ENCODE data around the gene FAM20C.

The FAM20C gene

DNA sequence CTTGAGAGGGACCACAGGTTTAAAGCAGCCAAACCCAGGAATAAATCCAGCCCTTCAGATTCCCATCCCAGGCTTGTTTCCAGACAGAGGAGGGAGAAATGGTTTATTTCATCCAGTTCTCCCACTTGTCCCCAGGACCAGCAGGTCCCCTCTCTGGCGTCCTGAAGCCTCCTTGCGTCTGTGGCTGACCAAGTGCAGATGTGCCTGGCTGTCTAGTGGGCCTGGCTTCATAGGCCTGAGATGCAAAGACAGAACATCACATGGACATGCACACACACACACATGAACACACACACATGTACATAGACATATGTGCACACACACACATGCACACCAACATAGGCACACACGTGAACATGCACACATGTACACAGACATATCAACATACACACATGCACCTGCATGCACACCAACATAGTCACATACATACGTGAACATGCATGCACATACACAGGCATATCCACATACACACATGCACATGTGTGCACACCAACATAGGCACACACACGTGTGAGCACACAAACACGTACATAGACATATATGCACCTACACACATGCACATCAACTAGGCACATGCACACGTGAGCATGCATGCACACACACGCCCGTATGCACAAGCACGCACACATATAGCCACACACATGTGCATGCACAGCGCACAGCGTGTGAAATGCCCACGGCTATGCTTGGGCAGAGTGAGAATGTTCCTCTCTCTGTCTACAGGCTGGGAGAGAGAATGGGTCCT, 108.3 kb downstream of the FAM20C start:
- no peak for DNase-seq (ENCODE audit: extremely low read depth in 1 of 2, low read depth in 1 of 2)

DNA sequence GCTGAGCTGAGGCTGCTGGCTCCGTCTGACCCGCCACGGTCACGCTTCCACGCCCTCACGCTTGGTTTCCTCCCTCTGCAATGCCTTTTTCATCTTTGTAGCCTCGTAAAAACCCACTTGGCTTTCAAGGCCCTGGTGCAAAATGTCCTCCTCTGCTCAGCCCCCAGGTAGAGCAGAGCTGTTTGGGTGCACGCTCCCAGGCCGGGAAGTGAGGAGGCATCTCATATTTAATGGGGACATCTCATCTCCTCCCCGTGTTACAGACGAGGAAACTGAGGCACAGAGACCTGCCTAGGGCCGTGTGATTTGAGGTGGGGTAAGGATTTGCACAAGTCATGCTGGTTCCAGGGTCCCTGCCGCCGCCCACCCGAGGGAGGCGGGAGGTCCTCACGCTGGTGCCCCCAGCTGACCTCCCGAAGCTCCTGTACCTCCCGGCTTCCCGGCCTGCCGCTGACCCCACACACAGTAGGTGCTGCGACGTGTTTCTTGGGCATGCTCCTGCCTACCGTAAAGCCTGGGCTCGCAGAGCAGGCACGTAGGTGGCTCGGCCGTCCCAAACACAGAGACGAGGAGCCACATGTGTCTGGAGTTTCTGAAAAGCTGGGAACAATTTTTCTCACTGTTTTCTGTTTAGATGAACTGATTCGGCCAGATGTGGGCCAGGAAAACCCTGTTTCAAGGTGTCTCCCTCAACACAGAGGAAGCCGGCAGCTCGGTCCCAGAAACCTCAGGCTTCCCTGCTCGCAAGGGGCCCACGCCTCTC, 109.1 kb downstream of the FAM20C start:
- no peak for DNase-seq (ENCODE audit: extremely low read depth in 1 of 2, low read depth in 1 of 2)

DNA sequence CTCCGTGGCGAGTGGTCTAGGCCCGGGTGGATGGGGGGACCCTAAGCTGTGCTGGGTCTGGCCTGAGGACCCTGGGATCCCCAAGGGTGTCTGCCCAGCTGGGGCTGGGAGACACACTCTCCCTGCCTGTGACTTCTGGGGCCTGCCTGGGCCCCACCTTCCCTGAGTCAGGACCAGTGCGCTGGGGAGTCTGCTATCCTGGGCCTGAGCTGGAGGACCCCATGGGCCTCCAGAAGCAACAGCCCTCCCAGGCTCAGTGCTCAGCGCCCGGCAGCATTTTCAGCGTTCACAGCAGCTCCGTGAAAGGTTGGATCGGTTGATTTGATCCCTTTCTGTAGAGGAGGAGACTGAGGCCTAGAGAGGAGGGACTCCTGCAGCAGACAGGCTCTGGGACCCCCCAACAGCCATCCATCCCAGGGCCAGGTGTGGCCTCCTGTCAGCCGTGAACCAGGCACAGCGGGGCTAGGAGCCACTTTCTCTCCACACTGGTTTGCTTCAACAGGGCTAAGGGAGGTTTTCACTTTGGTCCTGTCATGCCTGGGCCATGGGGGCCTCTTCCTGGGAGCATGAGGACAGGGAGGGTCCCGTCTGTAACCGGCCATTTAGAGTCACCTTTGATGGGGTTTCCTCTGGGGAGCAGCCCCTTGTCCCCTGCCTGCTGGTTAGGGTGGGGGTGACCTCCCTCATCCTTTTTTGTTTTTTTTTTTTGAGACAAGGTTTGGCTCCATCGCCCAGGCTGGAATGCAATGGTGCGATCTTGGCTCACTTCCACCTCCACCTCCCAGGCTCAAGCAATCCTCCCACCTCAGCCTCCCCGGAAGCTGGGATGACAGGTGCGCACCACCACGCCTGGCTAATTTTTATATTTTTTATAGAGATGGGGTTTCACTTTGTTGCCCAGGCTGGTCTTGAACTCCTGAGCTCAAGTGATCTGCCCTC, 110.0 kb downstream of the FAM20C start:
- no peak for DNase-seq (ENCODE audit: extremely low read depth in 1 of 2, low read depth in 1 of 2)

DNA sequence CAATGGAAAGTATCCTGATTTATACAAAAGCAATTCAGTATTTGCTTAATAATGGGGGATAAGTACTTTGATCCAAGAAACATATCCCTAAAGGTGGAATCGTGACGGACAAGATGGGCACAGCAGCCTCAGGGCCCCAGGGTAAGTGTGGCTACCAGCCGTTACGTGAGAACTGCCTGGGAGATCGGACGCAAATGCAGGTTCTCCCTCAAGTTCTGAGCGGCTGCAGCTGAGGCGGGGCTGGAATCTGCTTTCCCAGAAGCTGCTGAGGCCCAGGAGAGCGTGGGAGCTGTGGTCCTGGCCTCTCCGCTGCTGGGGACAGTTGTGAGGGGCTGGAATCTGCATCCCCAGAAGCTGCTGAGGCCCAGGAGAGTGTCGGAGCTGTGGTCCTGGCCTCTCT, 111.1 kb downstream of the FAM20C start:
- no peak for DNase-seq (ENCODE audit: extremely low read depth in 1 of 2, low read depth in 1 of 2)

DNA sequence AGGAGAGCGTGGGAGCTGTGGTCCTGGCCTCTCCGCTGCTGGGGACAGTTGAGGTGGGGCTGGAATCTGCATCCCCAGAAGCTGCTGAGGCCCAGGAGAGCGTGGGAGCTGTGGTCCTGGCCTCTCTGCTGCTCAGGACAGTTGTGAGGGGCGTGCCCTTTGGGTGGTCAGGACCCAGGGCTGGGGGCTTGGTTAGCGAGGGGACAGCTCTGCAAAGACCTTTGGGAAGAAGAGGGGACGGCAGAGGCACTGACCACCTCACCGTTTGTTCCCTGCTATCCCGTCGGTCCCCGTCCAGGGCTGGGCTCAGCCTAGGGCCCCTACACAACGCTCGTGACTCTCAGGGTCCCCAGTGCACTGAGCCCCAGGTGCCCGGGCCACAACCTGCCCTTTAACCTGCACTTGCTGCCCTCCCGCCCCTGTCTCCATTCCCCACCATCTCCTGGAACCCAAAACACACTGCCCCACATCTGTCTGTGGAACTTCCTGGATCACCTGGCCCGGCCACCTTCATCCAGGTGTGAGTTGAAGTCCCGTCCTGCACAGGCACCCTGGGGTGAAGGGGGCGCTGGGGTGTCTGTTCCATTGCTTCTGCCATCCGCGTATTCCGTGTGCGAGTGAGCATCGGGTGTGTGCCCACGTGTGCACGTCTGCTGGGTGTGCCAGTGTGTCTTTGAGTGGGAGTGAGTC, 111.7 kb downstream of the FAM20C start:
- no peak for DNase-seq (ENCODE audit: extremely low read depth in 1 of 2, low read depth in 1 of 2)

DNA sequence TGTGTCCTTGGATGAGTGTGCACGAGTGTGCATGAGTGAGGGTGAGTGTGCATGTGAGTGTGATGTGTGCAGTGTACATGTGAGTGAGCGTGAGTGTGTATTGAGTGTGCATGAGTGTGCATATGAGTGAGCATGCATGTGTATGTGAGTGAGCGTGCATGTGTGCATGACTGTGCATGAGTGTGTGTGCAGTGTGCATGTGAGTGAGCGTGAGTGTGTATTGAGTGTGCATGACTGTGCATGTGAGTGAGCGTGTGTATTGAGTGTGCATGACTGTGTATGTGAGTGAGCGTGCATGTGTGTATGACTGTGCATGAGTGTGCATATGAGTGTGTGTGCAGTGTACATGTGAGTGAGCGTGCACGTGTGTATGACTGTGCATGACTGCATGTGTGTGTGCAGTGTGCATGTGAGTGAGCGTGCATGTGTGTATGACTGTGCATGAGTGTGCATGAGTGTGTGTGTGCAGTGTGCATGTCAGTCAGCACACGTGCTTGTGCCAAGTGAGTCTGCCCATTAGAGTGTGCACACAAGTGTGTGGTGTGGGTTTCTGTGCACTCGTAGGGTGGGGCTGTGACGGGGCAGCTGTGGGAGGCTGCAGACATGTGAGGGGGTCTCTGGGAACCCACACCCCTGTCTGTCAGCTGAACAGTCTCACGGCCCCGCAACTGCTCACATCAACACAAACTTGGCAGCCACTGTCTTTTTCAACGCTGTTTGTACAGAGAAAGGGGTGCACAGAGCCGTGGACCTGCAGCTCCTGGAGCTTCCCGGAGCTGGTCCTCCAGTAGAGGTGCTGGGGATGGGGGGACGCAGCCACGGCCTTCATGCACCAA, 112.4 kb downstream of the FAM20C start:
- DNase-seq (ENCODE audit: extremely low read depth in 1 of 2, low read depth in 1 of 2): no peak

DNA sequence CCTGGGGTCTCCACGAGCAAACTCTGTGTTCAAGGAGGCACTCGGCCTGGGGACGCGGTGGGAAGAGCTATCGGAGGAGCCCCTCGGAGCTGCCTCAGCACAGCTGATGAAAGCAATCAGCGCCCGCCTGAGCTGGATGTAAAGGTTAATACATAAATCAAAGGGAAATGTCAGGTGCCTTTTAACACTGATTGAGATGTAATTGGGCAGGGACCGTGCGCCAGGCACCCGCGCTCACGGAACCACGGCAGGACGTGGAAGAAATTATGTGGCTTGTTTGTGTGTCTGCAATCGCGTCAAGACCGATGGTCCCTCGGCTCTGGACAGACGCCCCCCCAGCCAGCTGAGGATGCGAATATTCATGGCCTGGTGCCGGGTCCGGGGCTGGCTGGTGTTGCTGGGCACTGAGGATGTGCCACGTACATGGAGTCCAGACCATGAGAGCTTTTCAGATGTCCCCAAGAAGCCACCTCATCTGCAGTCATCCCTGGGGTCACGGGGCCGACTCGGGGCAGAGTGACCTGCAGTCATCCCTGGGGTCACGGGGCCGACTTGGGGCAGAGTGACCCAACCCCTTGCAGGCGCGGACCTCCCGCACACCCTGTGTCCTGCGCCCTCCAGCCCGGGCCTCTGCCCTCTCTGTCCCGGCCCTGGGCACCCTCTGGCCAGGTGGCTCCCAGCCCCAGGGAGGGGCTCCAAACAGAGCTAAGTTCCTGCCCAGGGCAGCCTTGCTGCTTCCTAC, 113.2 kb downstream of the FAM20C start:
- no peak for DNase-seq (ENCODE audit: extremely low read depth in 1 of 2, low read depth in 1 of 2)

DNA sequence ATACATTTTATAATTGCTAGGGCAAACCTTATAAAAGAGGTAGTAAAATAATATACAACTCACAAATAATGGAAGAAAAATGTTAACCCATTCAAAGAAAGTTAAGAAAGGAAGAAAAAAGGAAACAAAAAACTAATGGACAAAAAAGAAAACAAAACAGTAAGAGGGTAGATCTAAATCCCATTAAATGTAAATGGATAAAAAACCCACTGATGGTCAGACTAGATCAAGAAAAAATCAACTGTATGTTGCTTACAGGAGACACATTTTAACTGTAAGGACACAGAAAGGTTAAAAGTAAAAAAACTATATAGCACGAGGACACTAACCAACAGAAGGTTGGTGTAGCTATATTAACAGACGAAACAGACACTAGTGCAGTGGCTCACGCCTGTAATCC, 115.6 kb downstream of the FAM20C start:
- no peak for DNase-seq (ENCODE audit: extremely low read depth in 1 of 2, low read depth in 1 of 2)

DNA sequence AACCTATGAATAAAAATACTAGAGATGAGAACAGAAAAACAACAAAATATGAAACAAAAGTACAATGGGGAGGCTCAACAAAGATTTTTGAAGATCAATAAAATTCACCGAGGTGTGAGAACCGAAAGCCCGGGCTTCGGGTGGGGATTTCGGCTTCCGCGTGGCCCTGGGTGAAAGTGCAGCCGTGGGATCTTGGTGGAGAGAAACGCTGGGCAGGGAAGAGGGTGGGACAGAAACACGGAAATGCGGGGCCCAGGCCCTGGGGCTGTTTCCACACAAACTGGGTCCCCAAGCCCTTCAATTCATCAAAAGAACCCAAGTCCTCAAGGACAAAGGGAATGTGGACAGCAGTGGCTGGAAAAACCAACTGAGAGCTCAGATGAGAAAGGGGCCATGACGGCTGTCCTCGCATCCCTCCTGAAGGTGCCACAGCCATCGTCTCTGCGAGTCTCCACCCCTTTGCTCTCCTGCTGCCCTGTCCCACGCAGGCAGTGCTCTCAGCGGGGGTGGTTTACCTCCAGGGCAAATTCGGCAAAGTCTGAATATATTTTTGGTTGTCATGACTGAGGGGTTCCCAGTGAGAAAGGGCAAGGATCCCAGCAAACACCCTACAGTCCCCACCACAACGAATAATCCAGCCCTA, 117.3 kb downstream of the FAM20C start:
- DNase-seq (ENCODE audit: extremely low read depth in 1 of 2, low read depth in 1 of 2): no peak

Measured in stimulated activated CD8-positive, alpha-beta memory T cell treated with anti-CD3 and anti-CD28 coated beads, Interleukin-7, amount 100 ng/mL, for 48 hours (primary cell).